Measurements from ENCODE around the gene NXPE4.
"Not testable (repeated sequence)": the region's sequence is repeated elsewhere in the genome, so short reads cannot be mapped to it uniquely, and the experiment has no call there.

The NXPE4 gene

DNA sequence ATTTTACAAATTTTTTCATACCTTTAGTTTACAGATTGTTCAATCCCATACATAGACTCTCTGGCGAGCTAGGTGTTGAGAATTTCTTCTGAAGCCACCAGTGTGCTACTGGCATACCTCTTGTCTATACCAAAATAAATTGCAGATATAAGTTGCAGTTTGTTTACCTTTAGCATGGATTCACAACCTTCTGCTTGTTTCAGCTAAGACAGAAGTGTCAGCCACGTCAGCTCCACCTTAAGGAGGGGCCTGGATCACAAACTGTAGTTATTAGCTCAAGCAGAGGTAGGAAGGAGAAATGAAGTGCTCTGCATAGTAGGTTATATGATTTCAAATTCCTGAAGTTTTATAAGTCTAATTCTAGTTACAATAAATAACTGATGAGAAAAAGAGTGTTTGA, at the start of gene NXPE4:
Gene NXPE4 (minus strand): TSS at position 216 of the 400 bp plus-strand sequence. CDS start 1,027 bp downstream, outside the sequence.
- no peak for DNase-seq (ENCODE audit: low spot score)

DNA sequence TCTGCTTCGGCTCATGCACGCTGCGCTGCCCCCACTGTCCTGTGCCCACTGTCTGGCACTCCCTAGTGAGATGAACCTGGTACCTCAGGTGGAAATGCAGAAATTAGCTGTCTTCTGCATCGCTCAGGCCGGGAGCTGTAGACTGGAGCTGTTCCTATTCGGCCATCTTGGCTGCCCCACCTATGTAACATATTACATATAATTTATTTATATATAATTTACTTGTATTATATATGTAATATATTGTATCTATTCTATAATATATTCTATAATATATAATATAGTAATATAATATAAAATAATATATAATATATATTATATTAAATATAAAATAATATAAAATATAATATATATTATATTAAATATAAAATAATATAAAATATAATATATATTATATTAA, 43.9 kb upstream of the NXPE4 start:
- DNase-seq (ENCODE audit: low spot score) = not testable (repeated sequence)

DNA sequence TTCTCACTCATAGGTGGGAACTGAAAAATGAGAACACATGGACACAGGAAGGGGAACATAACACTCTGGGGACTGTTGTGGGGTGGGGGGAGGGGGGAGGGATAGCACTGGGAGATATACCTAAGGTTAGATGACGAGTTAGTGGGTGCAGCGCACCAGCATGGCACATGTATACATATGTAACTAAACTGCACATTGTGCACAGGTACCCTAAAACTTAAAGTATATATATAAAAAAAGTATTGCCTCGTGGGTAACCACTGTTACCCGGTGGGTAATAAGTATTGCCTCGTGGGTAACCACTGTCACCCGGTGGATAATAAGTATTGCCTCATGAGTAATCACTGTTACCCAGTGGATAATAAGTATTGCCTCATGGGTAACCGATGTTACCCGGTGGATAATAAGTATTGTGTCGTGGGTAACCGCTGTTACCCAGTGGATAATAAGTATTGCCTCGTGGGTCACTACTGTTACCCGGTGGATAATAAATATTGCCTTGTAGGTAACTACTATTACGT, 35.9 kb upstream of the NXPE4 start:
- not testable (repeated sequence) for DNase-seq (ENCODE audit: low spot score)

DNA sequence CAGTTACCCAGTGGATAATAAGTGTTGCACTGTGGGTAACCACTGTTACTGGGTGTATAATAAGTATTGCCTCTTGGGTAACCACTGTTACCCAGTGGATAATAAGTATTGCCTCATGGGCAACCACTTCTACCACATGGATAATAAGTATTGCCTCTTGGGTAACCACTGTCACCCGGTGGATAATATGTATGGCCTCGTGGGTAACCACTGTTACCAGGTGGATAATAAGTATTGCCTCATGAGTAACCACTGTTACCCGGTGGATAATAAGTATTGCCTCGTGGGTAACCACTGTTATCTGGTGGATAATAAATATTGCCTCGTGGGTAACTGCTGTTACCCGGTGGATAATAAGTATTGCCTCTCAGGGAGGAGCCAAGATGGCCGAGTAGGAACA, 29.7 kb upstream of the NXPE4 start:
- DNase-seq (ENCODE audit: low spot score) = no peak

DNA sequence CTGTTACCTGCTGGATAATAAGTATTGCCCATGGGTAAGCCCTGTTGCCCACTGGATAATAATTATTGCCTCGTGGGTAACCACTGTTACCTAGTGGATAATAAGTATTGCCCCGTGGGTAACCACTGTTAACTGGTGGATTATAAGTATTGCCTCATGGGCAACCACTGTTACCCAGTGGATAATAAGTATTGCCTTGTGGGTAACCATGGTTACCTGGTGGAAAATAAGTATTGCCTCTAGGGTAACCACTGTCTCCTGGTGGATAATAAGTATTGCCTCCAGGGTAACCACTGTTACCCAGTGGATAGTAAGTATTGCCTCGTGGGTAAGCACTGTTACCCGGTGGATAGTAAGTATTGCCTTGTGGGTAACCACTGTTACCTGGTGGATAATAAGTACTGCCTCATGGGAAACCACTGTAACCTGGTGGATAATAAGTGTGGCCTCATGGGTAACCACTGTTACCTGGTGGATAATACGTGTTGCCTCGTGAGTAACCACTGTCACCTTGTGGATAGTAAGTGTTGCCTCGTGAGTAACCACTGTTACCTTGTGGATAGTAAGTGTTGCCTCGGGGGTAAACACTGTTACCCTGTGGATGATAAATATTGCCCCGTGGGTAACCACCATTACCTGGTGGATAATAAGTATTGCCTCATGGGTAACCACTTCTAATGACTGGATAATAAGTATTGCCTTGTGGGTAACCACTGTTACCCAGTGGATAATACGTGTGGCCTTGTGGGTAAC, 29.0 kb upstream of the NXPE4 start:
- DNase-seq (ENCODE audit: low spot score) = no peak

DNA sequence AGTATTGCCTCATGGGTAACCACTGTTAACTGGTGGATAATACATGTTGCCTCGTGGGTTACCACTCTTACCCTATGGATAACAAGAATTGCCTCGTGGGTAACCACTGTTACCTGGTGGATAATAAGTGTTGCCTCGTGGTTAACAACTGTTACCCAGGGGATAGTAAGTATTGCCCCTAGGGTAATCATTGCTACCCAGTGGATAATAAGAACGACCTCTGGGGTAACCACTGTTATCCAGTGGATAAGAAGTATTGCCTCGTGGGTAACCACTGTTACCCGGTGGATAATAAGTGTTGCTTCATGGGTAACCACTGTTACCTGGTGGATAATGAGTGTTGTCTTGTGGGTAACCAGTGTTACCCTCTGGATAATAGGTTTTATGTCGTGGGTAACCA, 28.1 kb upstream of the NXPE4 start:
- no peak for DNase-seq (ENCODE audit: low spot score)

DNA sequence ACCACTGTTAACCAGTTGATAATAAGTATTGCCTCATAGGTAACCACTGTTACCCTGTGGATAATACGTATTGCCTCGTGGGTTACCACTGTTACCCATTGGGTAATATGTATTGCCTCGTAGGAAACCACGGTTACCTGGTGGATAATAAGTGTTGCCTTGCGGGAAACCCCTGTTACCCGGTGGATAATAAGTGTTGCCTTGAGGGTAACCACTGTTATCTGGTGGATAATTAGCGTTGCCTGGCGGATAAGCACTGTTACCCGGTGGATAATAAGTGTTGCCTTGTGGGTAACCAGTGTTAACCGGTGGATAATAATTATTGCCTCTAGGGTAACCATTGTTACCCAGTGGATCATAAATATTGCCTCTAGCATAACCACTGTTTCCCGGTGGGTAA, 27.3 kb upstream of the NXPE4 start:
- no peak for DNase-seq (ENCODE audit: low spot score)

DNA sequence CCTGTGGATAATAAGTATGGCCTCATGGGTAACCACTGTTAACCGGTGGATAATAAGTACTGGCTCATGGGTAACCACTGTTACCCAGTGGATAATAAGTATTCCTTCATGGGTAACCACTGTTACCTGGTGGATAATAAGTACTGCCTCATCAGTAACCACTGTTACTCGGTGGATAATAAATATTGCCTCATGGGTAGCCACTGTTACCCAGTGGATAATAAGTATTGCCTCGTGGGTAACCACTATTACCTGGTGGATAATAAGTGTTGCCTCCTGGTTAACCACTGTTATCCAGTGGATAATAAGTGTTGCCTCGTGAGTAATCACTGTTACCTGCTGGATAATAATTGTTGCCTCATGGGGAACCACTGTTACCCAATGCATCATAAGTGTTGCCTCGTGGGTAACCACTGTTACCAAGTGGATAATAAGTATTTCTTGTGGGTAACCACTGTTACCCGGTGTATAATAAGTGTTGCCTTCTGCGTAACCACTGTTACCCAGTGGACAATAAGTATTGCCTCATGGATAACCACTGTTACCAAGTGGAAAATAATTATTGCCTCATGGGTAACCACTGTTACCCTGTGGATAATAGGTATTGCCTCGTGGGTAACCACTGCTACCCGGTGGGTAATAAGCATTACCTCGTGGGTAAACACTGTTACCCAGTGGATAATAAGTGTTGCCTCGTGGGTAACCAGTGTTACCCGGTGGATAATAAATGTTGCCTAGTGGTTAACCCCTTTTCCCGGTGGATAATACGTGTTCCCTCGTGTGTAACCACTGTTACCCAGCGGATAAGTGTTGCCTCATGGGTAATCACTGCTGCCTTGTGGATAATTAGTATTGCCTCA, 26.6 kb upstream of the NXPE4 start:
- no peak for DNase-seq (ENCODE audit: low spot score)

DNA sequence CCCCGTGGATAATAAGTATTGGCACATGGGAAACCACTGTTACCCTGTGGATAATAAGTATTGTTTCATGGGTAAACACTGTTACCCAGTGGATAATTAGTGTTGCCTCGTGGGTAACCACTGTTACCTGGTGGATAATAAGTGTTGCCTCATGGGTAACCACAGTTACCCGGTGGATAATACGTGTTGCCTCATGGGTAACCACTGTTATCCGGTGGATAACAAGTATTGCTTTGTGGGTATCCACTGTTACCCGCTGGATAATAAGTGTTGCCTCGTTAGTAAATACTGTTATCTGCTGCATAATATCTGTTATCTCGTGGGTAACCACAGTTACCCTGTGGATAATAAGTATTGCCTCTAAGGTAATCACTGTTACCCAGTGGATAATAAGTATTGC, 25.5 kb upstream of the NXPE4 start:
- DNase-seq (ENCODE audit: low spot score) = no peak

DNA sequence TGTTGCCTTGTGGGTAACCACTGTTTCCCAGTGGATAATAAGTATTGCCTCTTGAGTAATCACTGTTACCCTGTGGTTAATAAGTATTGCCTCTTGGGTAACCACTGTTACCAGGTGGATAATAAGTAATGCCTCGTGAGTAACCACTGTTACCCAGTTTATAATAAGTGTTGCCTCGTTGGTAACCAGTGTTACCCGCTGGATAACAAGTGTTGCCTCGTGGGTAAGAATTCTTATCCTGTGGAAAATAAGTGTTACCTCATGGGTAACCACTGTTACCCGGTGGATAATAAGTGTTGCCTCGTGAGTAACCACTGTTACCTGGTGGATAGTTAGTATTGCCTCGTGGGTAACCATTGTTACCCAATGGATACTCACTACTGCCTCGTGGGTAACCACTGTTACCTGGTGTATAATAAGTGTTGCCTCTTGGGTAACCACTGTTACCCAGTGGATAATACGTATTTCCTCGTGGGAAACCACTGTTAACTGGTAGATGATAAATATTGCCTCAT, 24.1 kb upstream of the NXPE4 start:
- no peak for DNase-seq (ENCODE audit: low spot score)

DNA sequence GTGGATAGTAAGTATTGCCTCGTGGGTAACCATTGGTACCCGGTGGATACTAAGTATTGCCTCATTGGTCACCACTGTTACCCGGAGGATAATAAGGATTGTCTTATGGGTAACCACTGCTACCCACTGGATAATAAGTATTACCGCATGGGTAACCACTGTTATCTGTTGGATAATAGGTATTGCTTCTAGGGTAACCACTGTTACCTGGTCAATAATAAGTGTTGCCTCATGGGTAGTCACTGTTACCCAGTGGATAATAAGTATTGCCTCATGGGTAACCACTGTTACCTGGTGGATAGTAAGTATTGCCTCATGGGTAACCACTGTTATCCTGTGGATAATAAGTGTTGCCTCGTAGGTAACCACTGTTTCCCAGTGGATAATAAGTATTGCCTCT, 22.6 kb upstream of the NXPE4 start:
- DNase-seq (ENCODE audit: low spot score) = no peak

DNA sequence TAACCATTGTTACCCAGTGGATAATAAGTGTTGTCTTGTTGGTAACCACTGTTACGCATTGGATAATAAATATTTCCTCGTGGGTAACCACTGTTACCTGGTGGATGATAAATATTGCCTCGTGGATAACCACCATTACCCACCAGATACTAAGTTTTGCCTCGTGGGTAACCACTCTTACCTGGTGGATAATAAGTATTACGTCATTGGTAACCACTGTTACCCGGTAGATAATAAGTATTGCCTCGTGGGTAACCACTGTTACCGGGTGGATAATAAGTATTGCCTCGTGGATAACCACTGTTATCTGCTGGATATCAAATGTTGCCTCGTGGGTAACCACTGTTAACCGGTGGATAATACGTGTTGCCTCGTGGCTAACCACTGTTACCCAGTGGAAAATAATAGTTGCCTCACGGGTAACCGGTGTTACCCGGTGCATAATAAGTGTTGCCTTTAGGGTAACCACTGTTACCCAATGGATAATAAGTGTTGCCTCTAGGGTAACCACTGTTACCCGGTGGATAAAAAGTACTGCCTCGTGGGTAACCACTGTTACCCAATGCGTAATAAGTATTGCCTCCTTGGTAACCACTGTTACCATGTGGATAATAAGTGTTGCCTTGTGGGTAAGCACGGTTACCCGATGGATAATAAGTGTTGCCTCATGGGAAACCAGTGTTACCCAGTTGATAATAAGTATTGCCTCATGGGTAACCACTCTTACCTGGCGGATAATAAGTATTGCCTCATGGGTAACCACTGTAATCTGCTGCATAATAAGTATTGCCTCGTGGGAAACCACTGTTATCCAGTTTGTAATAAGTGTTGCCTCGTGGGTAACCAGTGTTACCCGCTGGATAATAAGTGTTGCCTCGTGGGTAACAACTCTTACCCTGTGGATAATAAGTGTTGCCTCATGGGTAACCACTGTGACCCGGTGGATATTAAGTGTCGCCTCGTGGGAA, 21.9 kb upstream of the NXPE4 start:
- no peak for DNase-seq (ENCODE audit: low spot score)

DNA sequence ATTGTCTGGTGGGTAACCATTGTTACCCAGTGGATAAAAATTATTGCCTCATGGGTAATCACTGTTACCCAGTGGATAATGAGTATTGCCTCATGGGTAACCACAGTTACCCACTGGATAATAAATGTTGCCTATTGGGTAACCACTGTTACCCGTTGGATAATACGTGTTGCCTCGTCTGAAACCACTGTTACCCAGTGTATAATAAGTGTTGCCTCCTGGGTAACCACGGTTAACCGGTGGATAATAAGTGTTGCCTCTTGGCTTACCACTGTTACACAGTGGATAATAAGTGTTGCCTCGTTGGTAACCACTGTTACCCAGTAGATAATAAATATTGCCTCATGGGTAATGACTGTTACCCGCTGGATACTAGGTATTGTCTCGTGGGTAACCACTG, 20.9 kb upstream of the NXPE4 start:
- no peak for DNase-seq (ENCODE audit: low spot score)

DNA sequence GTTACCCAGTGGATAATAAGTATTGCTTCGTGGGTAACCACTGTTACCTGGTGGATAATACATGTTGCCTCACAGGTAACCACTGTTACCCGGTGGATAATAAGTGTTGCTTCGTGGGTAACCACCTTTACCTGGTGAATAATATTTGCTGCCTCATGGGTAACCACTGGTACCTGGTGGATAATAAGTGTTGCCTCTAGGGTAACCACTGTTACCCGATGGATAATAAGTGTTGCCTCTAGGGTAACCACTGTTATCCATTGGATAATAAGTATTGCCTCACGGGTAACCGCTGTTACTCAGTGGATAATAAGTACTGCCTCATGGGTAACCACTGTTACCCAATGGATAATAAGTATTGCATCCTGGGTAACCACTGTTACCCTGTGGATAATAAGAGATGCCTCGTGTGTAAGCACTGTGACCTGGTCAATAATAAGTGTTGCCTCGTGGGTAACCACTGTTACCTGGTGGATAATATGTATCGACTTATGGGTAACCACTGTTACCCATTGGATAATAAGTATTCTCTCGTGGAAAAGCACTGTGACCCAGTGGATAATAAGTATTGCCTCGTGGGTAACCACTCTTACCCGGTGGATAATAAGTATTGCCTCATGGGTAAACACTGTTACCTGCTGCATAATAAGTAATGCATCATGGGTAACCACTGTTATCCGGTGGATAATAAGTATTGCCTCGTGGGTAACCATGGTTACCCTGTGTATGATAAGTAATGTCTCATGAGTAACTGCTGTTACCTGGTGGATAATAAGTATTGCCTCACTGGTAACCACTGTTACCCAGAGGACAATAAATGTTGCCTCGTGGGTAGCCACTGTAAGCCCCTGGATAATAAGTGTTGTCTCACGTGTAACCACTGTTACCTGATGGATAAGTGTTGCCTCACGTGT, 20.1 kb upstream of the NXPE4 start:
- no peak for DNase-seq (ENCODE audit: low spot score)

DNA sequence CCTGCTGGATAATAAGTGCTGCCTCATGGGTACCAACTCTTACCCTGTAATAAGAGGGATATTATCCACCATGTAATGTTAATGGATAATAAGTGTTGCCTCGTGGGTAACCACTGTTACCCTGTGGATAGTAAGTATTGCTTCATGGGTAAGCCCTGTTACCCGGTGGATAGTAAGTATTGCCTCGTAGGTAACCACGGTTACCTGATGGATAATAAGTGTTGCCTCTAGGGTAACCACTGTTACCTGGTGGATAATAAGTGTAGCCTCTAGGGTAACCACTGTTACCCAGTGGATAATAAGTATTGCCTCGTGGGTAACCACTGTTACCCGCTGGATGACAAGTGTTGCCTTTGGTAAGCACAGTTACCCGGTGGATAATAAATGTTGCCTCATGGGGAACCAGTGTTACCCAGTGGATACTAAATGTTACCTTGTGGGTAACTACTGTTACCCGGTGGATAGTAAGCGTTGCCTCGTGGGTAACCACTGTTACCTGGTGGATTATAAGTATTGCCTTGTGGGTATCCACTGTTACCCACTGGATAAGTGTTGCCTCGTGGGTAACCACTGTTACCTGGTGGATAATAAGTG, 18.6 kb upstream of the NXPE4 start:
- DNase-seq (ENCODE audit: low spot score) = no peak

DNA sequence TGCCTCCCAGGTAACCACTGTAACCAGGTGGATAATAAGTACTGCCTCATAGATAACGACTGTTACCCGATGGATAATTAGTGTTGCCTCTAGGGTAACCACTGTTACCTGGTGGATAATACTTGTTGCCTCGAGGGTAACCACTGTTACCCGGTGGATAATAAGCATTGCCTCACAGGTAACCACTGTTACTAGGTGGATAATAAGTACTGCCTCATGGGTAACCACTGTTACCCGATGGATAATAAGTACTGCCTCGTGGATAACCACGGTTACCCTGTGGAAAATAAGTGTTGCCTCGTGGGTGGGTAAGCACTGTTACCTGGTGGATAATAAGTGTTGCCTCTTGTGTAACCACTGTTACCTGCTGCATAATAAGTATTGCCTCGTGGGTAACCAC, 17.5 kb upstream of the NXPE4 start:
- DNase-seq (ENCODE audit: low spot score) = not testable (repeated sequence)

DNA sequence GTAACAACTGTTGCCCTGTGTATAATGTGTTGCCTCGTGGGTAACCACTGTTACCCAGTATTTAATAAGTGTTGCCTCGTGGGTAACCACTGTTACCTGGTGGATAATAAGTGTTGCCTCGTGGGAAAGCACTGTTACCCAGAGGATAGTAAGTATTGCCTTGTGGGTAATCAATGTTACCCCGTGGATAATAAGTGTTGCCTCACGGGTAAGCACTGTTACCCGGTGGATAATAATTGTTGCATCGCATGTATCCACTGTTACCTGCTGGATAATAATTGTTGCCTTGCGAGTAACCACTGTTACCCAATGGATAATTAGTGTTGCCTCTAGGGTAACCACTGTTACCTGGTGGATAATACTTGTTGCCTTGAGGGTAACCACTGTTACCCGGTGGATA, 17.1 kb upstream of the NXPE4 start:
- DNase-seq (ENCODE audit: low spot score) = no peak

DNA sequence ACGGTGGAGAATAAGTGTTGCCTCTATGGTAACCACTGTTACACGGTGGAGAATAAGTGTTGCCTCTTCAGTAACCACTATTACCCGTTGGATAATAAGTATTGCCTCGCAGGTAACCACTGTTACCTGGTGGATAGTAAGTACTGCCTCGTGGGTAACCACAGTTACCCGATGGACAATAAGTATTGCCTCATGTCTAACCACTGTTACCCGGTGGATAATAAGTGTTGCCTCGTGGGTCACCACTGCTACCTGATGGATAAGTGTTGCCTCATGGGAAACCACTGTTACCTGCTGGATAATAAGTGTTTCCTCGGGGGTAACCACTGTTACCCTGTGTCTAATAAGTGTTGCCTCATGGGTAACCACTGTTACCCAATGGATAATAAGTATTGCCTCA, 16.6 kb upstream of the NXPE4 start:
- not testable (repeated sequence) for DNase-seq (ENCODE audit: low spot score)

DNA sequence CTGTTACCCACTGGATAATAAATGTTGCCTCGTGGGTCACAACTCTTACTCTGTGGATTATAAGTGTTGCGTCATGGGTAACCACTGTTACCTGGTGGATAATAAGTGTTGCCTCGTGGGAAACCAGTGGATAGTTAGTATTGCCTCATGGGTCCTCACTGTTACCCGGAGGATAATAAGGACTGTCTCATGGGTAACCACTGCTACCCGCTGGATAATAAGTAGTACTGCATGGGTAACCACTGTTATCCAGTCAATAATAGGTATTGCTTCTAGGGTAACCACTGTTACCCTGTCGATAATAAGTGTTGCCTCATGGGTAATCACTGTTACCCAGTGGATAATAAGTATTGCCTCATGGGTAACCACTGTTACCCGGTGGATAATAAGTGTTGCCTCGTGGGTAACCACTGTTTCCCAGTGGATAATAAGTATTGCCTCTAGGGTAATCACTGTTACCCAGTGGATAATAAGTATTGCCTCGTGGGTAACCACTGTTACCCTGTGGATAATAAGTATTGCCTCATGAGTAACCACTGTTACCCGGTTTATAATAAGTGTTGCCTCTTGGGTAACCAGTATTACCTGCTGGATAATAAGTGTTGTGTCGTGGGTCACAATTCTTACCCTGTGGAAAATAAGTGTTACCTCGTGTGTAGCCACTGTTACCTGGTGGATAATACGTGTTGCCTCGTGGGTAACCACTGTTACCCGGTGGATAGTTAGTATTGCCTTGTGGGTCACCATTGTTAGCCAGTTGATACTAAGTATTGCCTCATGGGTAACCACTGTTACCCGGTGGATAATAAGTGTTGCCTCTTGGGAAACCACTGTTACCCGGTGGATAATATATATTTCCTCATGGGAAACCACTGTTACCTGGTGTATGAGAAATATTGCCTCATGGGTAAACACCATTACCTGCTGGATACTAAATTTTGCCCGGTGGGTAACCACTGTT, 15.7 kb upstream of the NXPE4 start:
- no peak for DNase-seq (ENCODE audit: low spot score)

All from putamen (tissue), 1 donor.